GM18858 (cell line): Measurements from ENCODE around the gene PSMB9.
"Not testable (repeated sequence)": the region's sequence is repeated elsewhere in the genome, so short reads cannot be mapped to it uniquely, and the experiment has no call there.

Source experiments
- ATAC-seq: cut with Tn5 transposase; IDR thresholded peaks from one replicate; pipeline ENCODE4 v1.9.1; 2021; ENCODE audit not compliant: unreplicated experiment

Gene PSMB9

DNA sequence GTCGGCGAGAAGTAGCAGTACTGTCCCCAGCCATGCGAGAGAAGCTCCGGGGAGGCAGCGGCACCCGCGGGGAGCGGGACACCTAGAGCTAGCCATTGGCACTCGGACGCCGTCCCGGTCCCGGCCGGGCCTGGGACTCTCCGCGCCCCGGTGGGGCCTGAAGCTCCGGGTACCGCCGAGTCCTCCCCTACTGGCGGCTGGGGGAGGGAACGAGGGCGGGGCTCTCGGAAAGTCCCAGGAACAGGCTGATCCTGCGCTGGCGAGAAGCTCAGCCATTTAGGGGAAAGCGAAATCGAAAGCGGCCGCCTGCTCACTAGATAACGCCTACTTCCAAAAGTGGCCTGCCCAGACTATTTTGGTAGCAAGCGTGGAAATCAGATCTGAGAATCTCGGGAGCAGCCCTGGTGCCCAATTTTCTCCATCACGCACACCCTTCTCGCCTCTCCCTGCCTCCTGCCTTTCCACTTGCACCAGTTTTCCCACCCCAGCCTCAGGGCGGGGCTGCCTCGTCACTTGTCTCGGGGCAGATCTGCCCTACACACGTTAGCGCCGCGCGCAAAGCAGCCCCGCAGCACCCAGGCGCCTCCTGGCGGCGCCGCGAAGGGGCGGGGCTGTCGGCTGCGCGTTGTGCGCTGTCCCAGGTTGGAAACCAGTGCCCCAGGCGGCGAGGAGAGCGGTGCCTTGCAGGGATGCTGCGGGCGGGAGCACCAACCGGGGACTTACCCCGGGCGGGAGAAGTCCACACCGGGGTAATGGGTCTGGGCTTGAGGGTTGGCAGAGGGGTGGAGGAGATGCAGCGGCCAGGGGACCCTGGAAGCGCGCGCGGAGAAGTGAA, at the start of gene PSMB9, which contains the start of gene TAP1:
PSMB9 (plus strand) TSS at position 652 of the 835 bp plus-strand sequence; CDS start at position 690, 38 bp downstream.
TAP1 (minus strand) TSS at position 164 of the 835 bp plus-strand sequence; CDS start at position 96, 68 bp downstream.
- ATAC-seq = peak; percentile 55

DNA sequence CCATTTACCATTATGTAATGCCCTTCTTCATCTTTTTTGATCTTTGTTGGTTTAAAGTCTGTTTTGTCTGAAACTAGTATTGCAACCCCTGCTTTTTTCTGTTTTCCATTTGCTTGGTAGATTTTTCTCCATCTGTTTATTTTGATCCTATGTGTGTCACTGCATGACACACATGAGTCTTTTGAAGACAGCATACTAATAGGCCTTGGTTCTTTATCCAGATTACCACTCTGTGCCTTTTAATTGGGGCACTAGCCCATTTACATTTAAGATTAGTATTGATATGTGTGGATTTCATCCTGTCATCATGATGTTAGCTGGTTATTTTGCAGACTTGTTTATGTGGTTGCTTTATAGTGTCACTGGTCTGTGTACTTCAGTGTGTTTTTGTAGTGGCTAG, 48.6 kb upstream of the PSMB9 start:
- ATAC-seq = not testable (repeated sequence)

DNA sequence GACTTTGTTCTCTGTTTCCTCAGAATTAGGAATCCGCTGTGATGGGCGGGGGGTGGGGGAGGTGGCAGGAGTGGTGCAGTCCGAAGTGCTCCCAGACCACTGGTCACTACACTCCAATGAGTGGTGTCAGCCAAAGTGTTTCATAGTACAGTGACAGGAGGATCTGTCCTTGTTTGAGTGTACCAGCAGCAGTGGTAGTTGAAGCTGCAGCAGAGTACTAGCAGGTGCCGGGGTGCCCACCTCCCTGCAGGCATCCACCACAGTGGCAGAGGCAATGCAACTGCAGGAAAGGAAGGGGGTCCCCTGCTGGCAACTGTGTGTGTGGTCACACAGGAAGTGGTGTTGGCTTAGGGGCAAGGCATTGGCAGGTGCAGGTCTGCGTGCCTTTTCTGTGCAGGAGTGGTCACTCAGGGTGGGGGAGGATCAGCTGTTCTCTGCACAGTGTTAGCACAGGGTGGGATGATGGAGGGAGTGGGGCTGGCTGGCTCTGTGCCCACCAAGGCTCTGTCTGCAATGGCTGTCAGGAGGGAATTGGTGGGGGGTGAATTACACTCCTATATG, 46.9 kb upstream of the PSMB9 start:
- ATAC-seq = no peak

DNA sequence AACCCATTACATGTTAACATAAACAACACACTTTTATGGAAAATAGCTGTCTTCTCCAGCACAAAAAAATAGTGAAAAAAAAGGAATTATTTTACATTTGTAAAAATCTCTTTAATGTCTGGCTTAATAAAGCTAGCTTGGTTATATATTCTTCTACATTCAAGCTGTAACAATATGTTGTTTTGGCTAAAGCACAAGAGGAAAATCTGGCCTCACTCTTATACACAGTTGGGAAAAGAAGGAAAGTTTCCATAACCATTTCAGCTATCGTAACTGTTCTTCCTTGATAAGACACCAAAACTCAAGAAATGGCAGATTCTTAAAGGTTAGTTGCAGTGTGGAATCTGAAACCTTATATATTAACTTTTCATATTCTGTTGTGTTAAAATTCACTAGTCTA, 44.8 kb upstream of the PSMB9 start:
- no peak for ATAC-seq

DNA sequence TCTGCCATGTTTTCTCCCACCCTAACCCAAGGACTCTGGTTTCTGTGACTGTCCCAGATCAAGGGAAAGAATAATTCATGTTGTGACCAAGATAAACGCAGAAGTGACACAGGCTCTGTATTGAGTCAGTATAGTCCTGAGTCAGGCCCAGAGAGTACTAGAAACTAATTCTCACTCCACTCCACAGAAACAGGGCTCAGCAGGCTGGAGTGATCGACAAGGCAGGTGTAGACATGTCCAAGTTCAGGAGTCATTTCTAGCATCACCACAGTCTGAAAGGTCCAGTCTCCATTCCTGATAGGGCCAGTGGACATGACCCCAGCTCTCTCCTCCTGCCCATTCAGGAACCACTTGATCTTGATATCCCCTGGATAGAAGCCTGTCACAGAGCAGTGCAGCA, 39.8 kb upstream of the PSMB9 start:
- no peak for ATAC-seq

DNA sequence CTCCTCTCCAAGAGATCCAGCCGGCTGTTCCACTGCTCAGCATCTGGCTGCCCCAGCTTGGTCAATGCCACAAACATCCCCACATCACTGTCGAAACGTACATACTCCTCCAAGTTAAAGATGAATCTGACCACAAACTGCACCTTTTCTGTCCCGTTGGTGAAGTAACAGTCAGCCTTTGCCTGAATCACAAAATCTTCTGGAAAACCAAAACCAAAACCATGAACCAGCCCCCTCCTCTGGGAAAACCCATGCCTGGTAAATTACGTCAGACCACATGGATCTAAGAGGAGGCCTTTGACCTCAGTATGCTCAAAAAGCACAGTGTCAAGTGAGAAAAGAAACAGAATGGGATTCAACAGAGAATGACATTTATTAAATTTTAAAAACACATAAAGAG, 38.9 kb upstream of the PSMB9 start:
- no peak for ATAC-seq

DNA sequence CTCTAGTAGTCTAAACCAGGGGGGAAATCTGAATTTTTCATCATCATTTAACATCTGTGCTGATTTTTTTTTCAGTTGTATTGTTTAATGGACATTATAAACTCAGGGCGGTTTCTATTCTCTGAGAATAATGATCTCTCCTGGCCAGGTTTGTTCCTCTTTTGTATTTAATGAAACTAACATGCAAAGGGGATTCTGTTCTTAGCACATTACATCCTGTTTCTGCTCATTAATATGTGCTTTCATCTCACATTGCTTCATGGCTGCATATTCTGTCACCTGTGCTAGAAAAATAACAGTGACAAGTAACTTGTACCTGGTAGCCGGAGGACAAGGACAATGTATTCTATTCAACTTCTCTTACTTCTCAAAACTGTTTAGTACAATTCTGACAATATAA, 38.0 kb upstream of the PSMB9 start:
- no peak for ATAC-seq

DNA sequence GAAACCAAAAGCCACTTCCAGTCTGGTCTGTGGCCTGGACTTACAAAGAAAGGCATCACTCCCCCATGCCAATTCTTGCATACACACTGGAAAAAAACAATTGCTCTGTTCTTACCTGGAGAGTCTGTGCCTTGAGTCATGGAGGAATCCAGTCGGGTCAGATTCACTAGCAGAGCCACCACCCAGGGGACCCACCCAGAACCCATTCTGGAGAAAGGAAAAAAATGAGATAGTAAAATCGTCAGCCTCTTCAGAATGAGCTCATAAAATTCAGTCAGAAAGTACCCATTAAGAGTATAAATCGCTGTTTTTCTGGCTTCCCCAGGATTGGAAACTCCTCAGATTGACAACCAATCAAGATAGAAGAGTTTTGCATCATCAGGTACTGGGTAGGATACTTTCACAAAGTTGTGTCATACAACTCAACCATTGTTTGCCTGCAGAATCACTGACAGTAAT, 37.2 kb upstream of the PSMB9 start, which contains the start of gene HLA-DOB:
HLA-DOB (minus strand) TSS at position 257 of the 459 bp plus-strand sequence; CDS start at position 206, 51 bp downstream.
- ATAC-seq = no peak

DNA sequence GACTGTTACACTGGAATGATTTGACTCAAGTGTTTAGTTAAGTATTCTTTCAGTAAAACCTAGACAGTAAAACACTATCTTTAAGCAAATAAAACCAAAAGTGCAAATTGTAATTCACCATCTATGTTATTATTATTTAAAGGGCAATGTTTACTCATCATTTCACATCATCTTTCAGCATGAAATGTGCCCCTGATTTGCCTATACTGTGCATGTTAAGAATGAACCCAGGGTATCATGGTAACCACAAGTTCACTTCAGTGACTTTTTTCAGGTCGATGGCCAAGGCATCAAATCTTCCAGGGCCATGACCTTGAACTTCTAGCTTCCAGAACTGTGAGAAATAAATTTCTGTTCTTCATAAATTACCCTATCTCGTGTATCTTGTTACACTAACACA, 35.1 kb upstream of the PSMB9 start:
- ATAC-seq = no peak

DNA sequence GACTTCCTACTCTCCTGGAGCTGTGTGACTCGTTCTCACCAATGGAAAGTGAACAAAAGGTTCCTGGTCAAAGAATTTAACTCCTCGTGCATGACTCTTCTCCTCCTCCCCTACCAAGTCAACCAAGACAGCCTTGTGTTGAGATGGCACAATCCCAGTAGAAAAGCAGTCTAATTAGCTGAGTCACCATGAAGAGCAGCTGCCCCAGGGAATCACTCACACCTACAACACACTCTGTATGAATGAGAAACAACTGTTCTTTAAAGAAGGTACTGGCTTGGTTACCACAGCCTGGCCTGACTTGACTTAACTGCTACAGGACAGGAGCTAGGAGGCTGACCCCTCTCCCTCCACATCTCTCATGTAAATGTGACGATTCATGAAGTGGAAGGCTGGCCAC, 34.3 kb upstream of the PSMB9 start:
- no peak for ATAC-seq

DNA sequence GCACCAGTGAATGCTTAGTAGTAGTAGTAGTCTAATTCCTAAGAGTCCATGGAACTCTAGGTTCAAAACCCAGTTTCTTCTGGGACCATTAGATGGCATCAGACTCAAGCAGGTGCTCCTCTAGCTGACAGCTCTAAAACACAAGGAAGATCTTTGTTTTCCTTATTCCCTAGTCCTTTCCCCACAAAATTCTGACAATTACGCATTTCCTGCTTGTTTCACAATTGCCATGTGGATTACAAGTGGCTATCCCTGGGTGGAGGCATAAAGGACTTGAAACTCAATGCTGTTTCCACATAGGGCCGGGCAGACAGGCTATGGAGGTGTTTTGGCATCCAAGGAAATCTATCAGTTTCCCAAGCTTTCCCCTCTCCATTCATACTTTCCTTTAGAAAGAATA, 28.0 kb upstream of the PSMB9 start:
- ATAC-seq = no peak

DNA sequence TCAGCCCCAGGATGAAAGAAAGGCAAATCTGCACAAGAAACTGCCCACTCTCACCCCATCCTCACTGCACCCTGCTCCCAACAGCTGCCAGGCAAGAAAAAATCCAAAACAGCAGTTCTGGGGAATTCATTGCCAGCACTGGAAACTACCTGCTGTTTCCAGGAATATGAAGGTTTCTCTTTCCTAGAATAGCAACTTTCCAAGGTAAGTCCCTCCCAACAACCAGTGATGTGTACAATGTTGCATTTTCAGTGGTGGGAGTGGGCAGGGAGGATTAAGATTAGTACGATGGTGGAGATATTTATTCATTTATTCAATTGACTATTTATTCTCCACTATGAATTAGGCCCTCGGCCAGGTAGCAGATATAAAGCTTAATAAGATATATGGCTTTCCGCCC, 27.0 kb upstream of the PSMB9 start:
- no peak for ATAC-seq

DNA sequence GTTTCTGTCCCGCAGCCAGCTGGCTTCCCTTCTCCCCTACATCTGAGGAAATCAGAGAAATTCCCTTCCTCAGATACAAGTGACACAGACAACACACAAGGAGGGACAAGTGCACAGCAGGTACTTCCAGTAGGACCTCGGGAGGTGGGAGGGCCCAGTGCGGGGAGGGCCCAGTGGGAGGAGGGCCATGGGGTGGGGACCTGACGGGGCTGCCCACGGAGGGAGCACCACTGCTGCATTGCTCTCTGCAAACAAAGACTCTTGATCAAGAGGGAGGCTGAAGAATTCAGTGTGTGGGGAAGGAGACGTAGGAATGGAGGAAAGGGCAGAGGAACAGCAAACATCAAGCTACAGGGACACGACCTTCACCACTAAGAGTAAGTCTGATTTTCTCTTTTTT, 24.5 kb upstream of the PSMB9 start:
- ATAC-seq = no peak

DNA sequence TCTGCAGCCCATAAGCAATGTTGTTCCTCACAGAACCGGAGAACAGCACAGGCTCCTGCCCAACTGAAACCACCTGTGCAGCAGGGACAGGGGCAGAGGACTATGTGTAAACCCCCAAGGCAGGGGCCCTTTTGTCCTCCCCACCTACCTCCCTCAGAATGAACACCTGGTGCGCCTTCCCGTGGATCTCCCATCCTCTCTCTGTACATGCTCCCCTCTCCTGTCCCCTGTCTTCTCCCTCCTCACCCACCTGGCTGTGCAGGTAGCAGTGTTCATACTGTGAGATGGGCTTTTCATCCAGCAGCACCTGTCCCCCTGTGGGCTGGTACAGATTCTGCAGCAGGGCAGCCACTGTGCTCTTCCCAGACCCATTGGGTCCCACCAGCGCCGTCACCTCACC, 24.0 kb upstream of the PSMB9 start:
- ATAC-seq = no peak

DNA sequence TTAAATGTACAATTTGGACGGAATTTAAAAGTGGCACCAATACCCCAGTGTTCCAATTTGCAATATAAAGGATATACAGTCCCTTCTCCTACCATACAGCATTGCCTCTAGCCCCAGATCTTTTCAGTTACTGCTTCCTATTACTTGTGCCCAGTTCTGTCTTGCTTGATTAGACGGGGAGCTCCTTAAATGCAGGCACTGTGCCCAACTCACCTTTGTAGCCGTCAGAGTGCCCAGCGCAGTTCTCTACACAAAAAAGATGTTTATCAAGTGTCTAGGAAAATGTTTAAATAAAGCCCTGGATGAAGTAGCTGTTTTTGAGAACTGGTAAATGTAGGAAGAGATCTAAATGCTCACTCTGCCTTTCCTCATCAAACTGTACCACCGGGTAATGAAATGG, 23.1 kb upstream of the PSMB9 start:
- no peak for ATAC-seq

DNA sequence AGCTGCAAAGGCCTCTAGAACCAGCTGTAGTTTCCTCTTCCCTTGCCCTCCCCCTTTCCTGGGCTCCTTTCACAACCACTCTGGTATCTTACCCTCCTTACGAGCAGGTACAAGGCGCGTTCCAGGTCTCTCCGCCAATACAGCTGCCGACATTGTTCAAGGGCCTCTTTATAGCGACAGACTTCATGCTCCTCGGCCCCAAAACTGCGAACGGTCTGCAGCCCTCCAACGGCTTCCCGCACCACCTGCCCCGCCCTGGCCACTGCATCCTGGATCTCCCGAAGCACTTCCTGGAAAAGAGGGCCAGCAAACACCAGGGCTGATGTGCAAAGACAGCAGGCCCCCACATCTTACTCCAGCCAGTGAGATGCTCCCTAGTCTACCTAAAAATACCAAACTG, 21.5 kb upstream of the PSMB9 start:
- no peak for ATAC-seq

DNA sequence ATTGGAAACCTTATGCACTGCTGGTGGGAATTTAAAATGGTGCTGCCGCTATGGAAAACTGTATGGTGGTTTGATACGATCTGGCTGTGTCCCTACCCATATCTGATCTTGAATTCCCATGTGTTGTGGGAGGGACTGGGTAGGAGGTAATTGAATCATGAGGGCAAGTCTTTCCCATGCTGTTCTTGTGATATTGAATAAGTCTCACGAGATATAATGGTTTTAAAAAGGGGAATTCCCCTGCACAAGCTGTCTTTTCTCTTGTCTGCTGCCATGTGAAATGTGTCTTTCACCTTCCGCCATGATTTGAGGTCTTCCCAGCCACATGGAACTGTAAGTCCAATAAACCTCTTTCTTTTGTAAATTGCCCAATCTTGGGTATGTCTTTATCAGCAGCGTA, 20.3 kb upstream of the PSMB9 start:
- no peak for ATAC-seq

DNA sequence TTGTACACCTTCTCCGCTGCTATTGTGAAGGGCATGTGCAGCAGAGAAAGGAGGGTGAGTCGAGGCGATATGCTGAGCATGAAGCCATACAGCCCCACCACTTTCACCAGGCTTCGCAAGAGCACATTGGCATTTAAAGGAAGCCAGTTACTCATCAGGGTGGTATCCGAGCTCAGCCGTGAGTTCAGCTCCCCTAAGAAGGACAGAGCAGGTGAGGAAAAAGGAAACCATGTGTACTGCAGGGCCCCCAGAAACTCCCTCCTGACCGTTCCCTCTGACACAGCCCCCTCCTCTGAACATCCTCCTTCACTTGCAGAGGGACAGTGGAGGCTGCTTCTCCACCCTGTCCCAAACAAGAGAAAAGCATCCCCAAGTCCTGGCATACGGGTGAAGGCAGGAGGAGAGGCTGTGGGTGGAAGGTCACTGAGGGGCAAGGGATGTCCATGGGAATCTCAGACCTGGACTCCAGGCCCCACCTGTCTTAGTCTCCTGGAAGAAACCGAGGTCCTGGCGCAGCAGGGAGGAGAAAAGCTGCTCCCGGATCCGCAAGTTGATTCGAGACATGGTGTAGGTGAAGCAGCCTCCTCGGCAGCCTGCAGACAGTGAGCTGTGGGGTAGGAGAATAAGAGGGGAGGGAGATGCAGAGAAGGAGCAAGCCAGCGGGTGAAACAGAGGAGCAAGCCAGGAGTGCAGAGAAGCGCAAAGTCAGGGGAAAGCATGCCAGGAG, 18.7 kb upstream of the PSMB9 start:
- no peak for ATAC-seq

DNA sequence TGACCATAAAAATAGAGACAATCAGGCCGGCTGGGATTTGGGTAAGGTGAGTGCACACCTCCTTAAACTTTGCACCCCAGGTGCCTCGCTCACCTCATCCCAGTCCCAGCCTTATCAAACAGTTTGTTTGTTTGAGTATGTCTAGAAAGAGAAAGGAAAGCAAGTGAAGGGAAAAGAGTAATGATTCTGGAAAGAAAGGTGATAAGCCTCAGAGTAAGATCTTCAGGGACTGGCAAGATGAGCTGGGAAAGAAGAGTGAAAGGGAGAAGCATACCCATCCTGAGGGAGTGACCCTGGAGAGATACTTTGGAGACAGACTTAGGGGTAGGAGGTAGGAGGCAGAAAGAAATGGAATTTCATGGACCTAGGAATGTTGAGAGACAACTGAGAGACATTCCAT, 17.1 kb upstream of the PSMB9 start:
- no peak for ATAC-seq

DNA sequence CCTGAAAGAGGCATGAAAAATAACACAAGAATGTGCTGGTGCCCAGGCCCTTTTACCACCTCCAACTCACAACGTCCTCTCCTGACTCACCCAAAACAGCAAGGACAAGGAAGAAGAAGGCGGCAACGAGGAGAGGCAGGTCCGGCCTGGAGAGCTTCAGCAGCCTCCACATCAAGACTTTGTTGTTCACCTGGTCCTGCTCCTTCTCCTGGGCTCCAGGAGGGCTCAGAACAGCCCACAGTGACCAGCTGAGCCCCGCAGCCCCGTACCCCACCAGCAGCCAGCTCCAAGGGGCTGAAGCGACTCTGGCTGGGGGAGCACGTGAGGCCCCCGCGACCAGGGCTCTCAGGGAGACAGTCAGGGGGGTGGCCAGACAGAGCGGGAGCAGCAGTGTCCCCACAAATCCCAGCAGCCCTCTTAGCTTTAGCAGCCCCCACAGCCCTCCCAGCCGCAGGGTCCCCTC, 16.3 kb upstream of the PSMB9 start:
- no peak for ATAC-seq

DNA sequence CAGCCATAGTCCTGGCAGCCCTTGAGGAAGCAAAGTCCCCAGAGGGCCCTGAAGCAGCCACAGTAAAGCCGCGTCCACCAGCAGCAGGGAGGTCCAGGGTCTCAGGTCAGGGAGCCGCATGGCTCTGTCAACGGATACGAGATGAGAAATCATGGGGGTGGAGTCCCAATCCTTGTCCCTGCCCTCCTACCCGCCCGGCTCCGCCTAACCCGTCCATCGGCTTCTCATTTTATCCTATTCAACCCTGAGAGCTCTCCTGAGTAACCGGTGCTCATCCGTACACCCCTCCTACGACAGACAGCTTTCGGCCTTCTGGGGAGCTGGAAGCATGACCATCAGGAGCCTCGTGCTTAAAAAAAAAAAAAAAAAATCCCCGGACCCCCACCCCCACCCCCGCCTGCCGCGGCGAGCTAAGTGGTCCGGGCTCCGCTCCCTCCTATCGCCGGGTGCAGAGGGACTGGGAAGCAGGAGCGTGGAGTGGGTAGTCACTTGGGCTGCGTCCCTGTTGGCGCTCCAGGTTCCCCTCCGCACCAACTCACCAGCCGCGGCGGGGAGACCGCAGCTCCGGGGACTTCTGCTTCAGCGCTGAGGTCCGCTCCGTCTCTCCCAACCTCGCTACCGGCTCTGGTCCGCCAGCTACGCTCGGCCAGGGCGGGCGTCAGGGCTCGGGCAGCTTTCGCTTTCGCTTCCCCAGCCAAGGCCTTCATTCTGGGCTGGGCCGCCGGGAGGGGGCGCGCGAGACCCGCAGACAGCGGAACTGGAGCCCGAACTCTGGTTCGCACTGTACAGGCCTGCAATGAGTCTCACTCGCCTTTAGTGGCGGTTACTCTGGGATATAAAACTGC, 15.7 kb upstream of the PSMB9 start, which contains the start of gene TAP2:
TAP2 (minus strand) TSS at position 626 of the 845 bp plus-strand sequence; CDS start at position 120, 506 bp downstream.
- peak; percentile 75 for ATAC-seq
